HG03558 (cell line): ENCODE measurements around the gene CYB561D2.

Source experiments
- ATAC-seq: cut with Tn5 transposase; IDR thresholded peaks from one replicate; pipeline ENCODE4 v1.9.1; 2021; ENCODE audit warnings: moderate number of reproducible peaks; ENCODE audit not compliant: unreplicated experiment; ENCODE audit errors: extremely low read depth

Gene CYB561D2

GRCh38 chr3:50340448-50341329 is 10.0 kb upstream of the CYB561D2 start, which contains the start of gene RASSF1:
Gene RASSF1, minus strand, starts transcription at chr3:50340836. Its CDS starts 31 bp downstream, at chr3:50340805.
- ATAC-seq = no peak

- ATAC-seq = no peak
Observed at GRCh38 chr3:50341537-50341936, 9.1 kb upstream of the CYB561D2 start.

- no peak for ATAC-seq
Observed at GRCh38 chr3:50341996-50342650, 8.5 kb upstream of the CYB561D2 start.

DNA sequence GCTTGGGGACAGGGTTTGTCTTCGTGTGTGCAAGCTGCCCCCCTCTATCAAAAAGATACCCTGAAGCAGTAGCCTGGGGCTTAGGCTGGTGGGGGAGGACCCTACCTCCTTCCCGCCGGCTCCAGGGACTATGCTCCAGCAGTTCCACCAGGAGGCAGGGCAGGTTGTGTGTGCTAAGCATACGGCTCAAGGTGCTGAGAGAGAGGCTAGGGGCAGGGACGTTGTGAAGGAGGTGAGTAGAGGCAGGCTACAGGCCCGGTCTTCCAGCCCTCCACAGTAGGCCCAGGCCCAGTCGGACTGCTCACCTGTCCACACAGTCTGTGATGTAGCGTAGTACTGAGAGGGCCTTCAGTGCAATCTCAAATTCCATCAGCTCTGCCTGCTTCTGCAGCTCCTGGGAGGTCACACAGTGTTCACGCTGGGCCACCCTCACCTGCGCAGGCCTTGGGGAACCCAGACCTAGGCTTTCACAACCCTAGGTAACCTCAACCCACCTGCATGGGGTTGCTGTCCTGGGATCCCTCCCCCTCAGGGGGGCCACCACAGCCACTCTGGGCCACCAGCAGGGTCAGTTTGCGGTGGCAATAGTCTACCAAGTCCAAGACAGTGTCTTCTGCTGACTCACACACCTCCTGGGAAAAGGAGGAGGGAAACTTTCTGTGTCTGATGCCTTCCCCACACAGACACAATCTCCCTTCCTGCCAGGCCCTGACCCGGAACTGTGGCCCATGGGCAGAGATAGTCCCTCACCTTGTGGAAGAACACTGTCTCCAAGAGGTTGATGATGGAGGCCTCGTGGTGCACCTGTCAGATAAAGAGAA is 7.6 kb upstream of the CYB561D2 start:
- no peak for ATAC-seq

DNA sequence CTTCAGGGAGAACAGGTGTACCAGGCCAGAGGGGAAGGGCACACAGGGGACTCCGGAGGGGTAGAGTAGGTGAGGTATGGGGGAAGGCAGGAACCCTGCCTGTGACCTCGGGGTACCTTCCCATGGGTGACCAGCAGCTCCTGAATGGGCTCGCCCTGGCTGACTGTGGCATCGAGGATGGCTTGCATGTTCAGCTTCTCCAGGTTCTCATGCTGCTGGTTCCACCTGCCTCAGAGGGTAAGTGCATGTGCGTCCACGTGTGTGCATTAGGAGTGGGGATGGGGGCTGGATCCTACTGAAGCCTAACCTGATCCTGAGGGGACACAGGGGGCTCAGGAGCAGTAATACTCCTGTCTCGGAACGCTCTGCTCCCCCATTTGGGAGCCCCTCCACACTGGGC is 5.7 kb upstream of the CYB561D2 start:
- no peak for ATAC-seq

GRCh38 chr3:50345586-50346234 is 5.0 kb upstream of the CYB561D2 start, which contains the start of gene ZMYND10:
Gene ZMYND10, minus strand, starts transcription at chr3:50345732. Its CDS starts 153 bp downstream, at chr3:50345579.
- no peak for ATAC-seq

DNA sequence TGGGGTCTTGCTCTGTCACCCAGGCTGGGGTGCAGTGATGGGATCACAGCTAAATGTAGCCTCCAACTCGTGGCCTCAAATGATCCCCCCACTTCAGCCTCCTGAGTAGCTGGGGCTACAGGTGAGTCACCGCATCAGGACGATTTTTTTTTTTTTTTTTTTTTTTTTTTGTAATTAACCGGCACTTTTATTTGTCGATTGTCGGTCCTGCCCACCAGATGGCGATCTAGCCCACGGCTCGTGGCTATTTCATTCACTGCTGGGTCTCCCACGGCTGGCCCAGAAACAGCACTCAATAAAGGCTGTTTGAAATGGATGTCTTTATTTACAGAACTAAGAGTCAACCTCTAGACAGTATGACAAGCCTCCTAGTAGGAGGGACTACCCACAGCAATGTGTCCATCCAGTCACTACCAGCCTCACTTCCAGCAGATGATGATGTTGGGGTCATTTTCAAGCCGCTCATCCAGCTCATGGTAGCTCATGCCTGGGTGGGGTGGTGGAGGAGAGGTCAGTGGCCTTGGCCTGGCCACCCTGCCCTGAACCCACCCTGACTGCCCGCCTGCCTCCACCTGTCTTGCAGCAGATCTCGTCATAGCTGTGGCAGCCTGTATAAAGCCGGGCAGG is 3.4 kb upstream of the CYB561D2 start:
- ATAC-seq = no peak

DNA sequence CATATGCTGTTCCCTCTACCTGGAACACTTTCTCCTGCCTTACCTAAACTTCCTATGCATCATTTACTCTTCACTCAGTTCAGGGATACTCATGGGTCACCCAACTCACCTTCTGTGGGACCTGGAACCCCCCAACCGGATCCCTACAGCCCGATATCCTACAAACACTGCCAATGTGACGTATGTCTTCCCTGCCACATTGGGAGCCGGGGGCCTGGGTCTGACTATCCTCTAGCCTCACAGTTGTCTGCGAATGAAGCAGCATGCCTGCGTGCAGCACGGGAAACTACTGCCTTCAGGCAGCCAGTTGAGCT is 492 bp upstream of the CYB561D2 start:
- no peak for ATAC-seq

- ATAC-seq = no peak
Observed at GRCh38 chr3:50351323-50351697, 648 bp downstream of the CYB561D2 start.

DNA sequence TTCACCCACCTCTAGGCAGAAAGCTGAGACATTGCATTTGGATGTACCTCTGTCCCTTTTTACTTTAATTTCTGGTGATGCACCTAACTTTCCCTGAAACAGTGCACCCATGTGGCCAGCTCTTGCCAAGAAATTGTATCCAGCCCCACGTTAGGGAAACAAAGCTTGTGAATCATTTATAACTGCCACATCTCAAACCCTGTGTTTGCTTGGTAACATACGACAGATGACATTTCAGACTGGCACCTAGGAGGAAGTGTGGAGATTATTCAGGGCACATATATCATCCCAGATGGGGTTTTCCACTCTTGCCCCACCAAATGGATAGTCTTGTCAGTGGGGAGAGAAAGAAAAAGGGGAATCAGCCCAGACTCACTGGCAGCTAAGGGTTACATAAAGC is 2.1 kb downstream of the CYB561D2 start:
- no peak for ATAC-seq

DNA sequence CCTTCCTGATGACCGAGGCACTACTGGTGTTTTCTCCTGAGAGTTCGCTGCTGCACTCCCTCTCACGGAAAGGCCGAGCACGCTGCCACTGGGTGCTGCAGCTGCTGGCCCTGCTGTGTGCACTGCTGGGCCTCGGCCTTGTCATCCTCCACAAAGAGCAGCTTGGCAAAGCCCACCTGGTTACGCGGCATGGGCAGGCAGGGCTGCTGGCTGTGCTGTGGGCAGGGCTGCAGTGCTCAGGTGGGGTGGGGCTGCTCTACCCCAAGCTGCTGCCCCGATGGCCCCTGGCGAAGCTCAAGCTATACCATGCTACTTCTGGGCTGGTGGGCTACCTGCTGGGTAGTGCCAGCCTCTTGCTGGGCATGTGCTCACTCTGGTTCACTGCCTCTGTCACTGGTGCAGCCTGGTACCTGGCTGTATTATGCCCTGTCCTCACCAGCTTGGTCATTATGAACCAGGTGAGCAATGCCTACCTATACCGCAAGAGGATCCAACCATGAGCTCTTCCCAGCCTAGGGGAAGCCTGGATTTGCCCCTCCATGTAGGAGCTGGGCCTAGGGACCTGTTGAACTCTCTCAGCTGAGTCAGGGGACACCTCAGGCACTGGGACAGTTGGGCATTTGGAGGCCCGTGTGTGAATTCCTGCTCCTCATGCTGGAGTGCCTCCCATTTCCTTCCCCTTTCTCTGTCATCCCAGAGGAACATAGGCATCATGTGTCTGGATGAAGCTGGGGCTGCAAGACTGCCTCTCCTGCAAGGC is 2.8 kb downstream of the CYB561D2 start:
- ATAC-seq = no peak

DNA sequence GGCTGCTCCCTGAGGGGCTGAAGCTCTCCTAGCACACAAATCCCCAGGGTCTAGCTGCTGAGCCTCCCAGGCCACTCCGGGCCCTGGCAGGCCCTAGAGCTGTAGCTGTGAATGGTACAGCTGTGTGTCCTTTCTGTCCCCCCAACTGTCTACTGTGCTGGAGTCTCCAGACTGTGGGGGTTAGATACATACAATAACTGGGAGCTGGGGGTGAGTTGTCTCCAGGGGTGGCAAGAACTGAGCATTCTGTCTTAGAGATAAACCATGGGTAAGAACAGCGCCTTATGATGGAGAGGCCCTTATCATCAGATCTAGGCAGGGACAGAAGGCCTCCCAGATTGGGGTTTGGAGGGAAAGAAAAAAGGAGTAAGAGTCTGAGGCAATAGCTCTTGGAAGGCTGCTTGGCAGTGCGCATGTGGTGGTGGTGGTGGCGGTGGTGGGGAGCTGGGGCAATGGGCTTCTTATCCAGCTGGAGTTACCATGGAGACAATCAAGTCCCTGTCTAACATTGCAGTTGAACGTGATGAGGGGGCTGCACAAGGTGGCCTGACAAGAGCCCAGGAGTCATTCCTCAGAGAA is 3.6 kb downstream of the CYB561D2 start:
- no peak for ATAC-seq

DNA sequence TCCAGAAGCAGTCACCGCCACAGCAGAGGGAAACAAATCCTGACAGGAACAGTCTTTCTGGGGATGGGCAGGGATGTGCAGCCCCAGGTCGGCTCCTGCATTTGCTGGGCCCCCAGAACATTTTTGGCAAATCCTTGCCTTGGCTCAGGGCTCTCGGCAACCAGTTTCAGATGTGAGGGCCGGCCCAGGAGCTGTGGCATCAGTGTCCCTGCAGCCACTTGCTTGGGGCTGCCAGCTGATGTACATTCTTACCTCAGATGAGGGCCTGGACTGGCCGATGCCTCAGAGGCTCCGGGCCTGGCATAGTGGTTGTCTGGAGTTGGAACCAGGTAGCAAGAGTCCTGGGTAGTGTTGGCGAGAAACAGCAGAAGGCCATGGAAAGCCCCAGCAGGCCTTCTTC is 4.2 kb downstream of the CYB561D2 start:
- ATAC-seq = no peak

GRCh38 chr3:50355829-50356552 is 5.3 kb downstream of the CYB561D2 start:
- ATAC-seq = no peak

- no peak for ATAC-seq
Observed at GRCh38 chr3:50356553-50356952, 5.9 kb downstream of the CYB561D2 start.

- ATAC-seq = no peak
Observed at GRCh38 chr3:50357481-50357880, 6.8 kb downstream of the CYB561D2 start.

GRCh38 chr3:50358355-50358910 is 7.8 kb downstream of the CYB561D2 start:
- no peak for ATAC-seq
